Trophoblast cell (in vitro differentiated cells and primary cell): ENCODE measurements around the gene AHDC1.
A peak's percentile ranks its signal among the peaks of the same experiment; 100 is the strongest.

Experiments used
- DNase-seq, 2 donors: peaks; one replicate each; pipeline ENCODE4 v3.0.0-alpha.2; 2016
- H2AFZ ChIP-seq: 2 replicates; pipeline ENCODE4 v1.6.1; 2013; ENCODE audit warnings: low read length, moderate library complexity, mild to moderate bottlenecking; ENCODE audit not compliant: insufficient read depth, poor library complexity
- H2AK5ac ChIP-seq: 2 replicates; pipeline ENCODE4 v1.6.1; 2013; ENCODE audit warnings: mild to moderate bottlenecking, low read length
- H2BK120ac ChIP-seq: 2 replicates; pipeline ENCODE4 v1.6.1; 2013; ENCODE audit warnings: low read length, mild to moderate bottlenecking, moderate library complexity; ENCODE audit not compliant: insufficient read depth, poor library complexity
- H2BK12ac ChIP-seq: 2 replicates; pipeline ENCODE4 v1.6.1; 2013; ENCODE audit warnings: mild to moderate bottlenecking, low read length, moderate library complexity
- H2BK5ac ChIP-seq: 2 replicates; pipeline ENCODE4 v1.6.1; 2013; ENCODE audit warnings: low read length, low read depth, moderate library complexity, mild to moderate bottlenecking; ENCODE audit not compliant: poor library complexity
- H3K14ac ChIP-seq: 2 replicates; pipeline ENCODE4 v1.6.1; 2013; ENCODE audit warnings: mild to moderate bottlenecking, low read length
- H3K18ac ChIP-seq: 2 replicates; pipeline ENCODE4 v1.6.1; 2013; ENCODE audit warnings: mild to moderate bottlenecking, low read length
- H3K23ac ChIP-seq: 2 replicates; pipeline ENCODE4 v1.6.1; 2013; ENCODE audit warnings: low read length
- H3K27ac ChIP-seq: 2 replicates; pipeline ENCODE4 v1.5.1; 2013; ENCODE audit warnings: low read depth, mild to moderate bottlenecking, inconsistent platforms, low read length, moderate library complexity
- H3K27me3 ChIP-seq: 2 replicates; pipeline ENCODE4 v1.6.1; 2013; ENCODE audit warnings: inconsistent platforms, mild to moderate bottlenecking, low read length, moderate library complexity; ENCODE audit not compliant: insufficient read depth
- H3K36me3 ChIP-seq, 2 experiments: 1 replicate in 1 of 2; 2 replicates in 1 of 2; pipeline ENCODE4 v1.6.1; 2013; ENCODE audit warnings: low read length in 2 of 2, mild to moderate bottlenecking in 2 of 2, moderate library complexity in 1 of 2; ENCODE audit not compliant: insufficient read depth in 2 of 2, control insufficient read depth in 1 of 2
- H3K4ac ChIP-seq: 2 replicates; pipeline ENCODE4 v1.6.1; 2013; ENCODE audit warnings: low read depth, mild to moderate bottlenecking, low read length, moderate library complexity
- H3K4me1 ChIP-seq, 2 experiments: 1 replicate in 1 of 2; 2 replicates in 1 of 2; pipeline ENCODE4 v1.6.1; 2013; ENCODE audit warnings: low read length in 2 of 2, mild to moderate bottlenecking in 2 of 2, moderate library complexity in 1 of 2; ENCODE audit not compliant: insufficient read depth in 2 of 2, control insufficient read depth in 1 of 2
- H3K4me2 ChIP-seq: 2 replicates; pipeline ENCODE4 v1.6.1; 2013; ENCODE audit warnings: inconsistent platforms, mild to moderate bottlenecking, low read length, moderate library complexity
- H3K4me3 ChIP-seq: 2 replicates; pipeline ENCODE4 v1.5.1; 2013; ENCODE audit warnings: mild to moderate bottlenecking, low read depth, low read length, inconsistent platforms
- H3K79me1 ChIP-seq: one replicate; pipeline ENCODE4 v1.6.1; 2013; ENCODE audit warnings: low read length
- H3K79me2 ChIP-seq: 2 replicates; pipeline ENCODE4 v1.6.1; 2013; ENCODE audit warnings: low read length, mild to moderate bottlenecking; ENCODE audit not compliant: control insufficient read depth, insufficient read depth, poor library complexity
- H3K9ac ChIP-seq: 2 replicates; pipeline ENCODE4 v1.6.1; 2013; ENCODE audit warnings: mild to moderate bottlenecking, low read length
- H3K9me3 ChIP-seq: 2 replicates; pipeline ENCODE4 v1.6.1; 2013; ENCODE audit warnings: low read depth, mild to moderate bottlenecking, control low read depth, inconsistent platforms, low read length; ENCODE audit not compliant: insufficient read depth
- H4K12ac ChIP-seq: 2 replicates; pipeline ENCODE4 v1.6.1; 2013; ENCODE audit warnings: low read depth, mild to moderate bottlenecking, low read length, moderate library complexity
- H4K8ac ChIP-seq: 2 replicates; pipeline ENCODE4 v1.6.1; 2013; ENCODE audit warnings: low read depth, mild to moderate bottlenecking, low read length, moderate library complexity
- H4K91ac ChIP-seq: one replicate; pipeline ENCODE4 v1.6.1; 2013; ENCODE audit warnings: low read depth, mild to moderate bottlenecking, low read length, moderate library complexity
- WGBS: extraction: QIAGEN DNeasy Blood & Tissue Kit; methylation state at CpG from one replicate; pipeline ENCODE4 v1.1.7; 2013; ENCODE audit warnings: missing lambda C conversion rate; ENCODE audit not compliant: insufficient read length, insufficient coverage; ENCODE audit errors: extremely low coverage; 5-methylcytosine and 5-hydroxymethylcytosine counted together

The AHDC1 gene

GRCh38 chr1:27612718-27613117 lies 8.8 kb upstream of the AHDC1 start:
- H3K23ac ChIP-seq = no peak overlapping the region
- WGBS = no CpG with 5 or more reads among the region's 12 CpGs
- no peak overlapping the region for H2AFZ ChIP-seq
- H3K79me2 ChIP-seq = no peaks in the 10 kb centered on the region
- H2BK12ac ChIP-seq = no peak overlapping the region
- H3K79me1 ChIP-seq = peaks cover 2% of the 10 kb centered on the region
- H3K4me1 ChIP-seq = peaks cover 6 to 8% of the 10 kb centered on the region in 2 experiments
- no peak overlapping the region for H3K18ac ChIP-seq
- no peak overlapping the region for H2BK120ac ChIP-seq
- H3K9ac ChIP-seq = no peak overlapping the region
- no peaks in the 10 kb centered on the region for H3K36me3 ChIP-seq
- H4K12ac ChIP-seq = no peak overlapping the region
- no peak overlapping the region for H3K14ac ChIP-seq
- H4K91ac ChIP-seq = no peak overlapping the region
- H3K4me3 ChIP-seq = no peak overlapping the region
- H3K4me2 ChIP-seq = no peak overlapping the region
- no peak overlapping the region for H2BK5ac ChIP-seq
- peaks cover 5% of the 10 kb centered on the region for H3K9me3 ChIP-seq
- no peak overlapping the region for H3K4ac ChIP-seq
- H2AK5ac ChIP-seq = no peak overlapping the region
- no peak for DNase-seq
- no peaks in the 10 kb centered on the region for H3K27me3 ChIP-seq
- no peak overlapping the region for H3K27ac ChIP-seq
- no peak overlapping the region for H4K8ac ChIP-seq

DNA sequence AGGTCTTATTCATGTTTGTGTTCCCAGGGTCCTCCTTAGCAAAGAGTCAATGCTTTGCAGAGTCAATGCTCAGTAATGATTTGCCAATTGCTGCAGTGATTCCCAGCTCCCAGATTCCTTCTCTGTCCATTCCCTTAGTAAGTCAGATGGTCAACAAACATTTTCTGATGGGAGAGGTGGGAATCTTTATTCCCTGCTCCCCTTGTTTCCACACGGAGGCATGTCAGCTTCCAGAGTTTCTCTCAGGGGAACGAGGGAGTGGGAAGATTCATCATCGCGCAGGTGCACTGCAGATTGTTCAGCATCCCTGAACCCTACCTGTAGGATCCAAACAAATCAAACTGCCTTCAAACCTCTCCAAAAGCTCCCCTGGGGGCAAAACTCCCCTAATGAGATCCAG lies 7.5 kb upstream of the AHDC1 start:
- Histone ChIP-seq H2BK12ac (no peak overlapping the region), H4K12ac (no peak overlapping the region), H3K4ac (no peak overlapping the region), H3K27me3 (no peaks in the 10 kb centered on the region), H3K36me3 (no peaks in the 10 kb centered on the region), H3K9me3 (peaks cover 3% of the 10 kb centered on the region), H3K79me1 (peaks cover 9% of the 10 kb centered on the region), H2AFZ (no peak overlapping the region), H2BK120ac (no peak overlapping the region), H3K18ac (no peak overlapping the region), H3K4me3 (no peak overlapping the region), H3K14ac (no peak overlapping the region), H2BK5ac (no peak overlapping the region), H3K23ac (no peak overlapping the region), H3K27ac (no peak overlapping the region), H3K4me2 (no peak overlapping the region), H4K8ac (no peak overlapping the region), H3K4me1 (peaks cover 15 to 19% of the 10 kb centered on the region in 2 experiments), H3K9ac (no peak overlapping the region), H3K79me2 (no peaks in the 10 kb centered on the region), H4K91ac (no peak overlapping the region), H2AK5ac (no peak overlapping the region)
- no peak for DNase-seq
- no CpG with 5 or more reads among the region's 4 CpGs for WGBS

DNA sequence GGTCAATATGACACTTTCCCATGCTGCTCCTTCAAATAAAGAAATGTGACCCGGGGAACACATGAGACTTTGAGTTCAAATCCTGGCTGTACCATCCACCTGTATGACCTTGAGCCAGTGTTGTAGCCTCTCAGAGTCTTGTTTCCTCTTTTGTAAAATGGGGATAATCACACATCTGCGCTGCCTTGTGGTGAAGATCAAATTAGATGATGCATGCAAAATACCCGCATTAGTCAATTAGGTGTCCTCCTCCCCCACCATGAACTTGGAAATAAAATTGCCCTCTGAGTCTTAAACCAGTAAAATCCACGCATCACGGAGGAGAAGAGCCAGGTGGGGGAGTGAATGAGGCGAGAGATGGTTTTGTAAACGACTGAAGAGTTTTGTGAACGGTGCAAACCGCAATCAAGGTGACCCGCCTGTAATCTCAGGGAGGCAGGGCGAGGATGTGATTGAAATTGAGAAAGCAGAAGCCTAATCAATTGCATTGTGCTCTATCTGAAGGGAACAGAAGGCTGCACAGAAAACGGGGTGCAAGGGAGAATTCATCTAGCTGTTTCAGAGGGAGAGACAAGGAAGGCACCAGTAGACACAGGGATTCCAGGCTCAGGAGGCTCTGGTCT lies 5.8 kb upstream of the AHDC1 start:
- no peak overlapping the region for H3K27ac ChIP-seq
- no peaks in the 10 kb centered on the region for H3K79me2 ChIP-seq
- no peak overlapping the region for H2AK5ac ChIP-seq
- H3K14ac ChIP-seq = no peak overlapping the region
- no peak overlapping the region for H4K91ac ChIP-seq
- WGBS = no CpG with 5 or more reads among the region's 12 CpGs
- peaks cover 19% of the 10 kb centered on the region for H3K79me1 ChIP-seq
- H2BK12ac ChIP-seq = no peak overlapping the region
- no peaks in the 10 kb centered on the region for H3K36me3 ChIP-seq
- H3K18ac ChIP-seq = no peak overlapping the region
- no peak overlapping the region for H3K4me3 ChIP-seq
- DNase-seq = no peak
- H3K4me2 ChIP-seq = no peak overlapping the region
- no peaks in the 10 kb centered on the region for H3K27me3 ChIP-seq
- H3K9me3 ChIP-seq = peaks cover 3% of the 10 kb centered on the region
- no peak overlapping the region for H2BK120ac ChIP-seq
- H4K8ac ChIP-seq = no peak overlapping the region
- no peak overlapping the region for H2BK5ac ChIP-seq
- H3K23ac ChIP-seq = no peak overlapping the region
- H3K4ac ChIP-seq = no peak overlapping the region
- peaks cover 28% of the 10 kb centered on the region in 2 experiments for H3K4me1 ChIP-seq
- H2AFZ ChIP-seq = no peak overlapping the region
- no peak overlapping the region for H4K12ac ChIP-seq
- no peak overlapping the region for H3K9ac ChIP-seq

DNA sequence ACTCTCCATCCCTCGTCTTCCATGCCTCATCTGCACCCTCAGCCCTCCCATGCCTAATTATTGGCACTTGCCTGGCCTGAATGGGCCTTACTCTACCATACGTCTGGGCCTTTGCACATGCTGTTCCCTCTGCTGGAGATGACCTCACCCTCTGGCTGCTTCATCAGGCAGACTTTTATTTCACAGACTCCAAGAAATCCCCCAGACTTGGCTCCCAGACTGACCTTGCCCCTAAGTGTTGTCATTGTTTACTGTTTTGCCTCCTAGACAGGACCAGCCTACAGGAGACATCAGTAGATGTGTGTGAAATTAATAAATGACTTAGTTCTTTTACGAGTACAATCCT lies 5.2 kb upstream of the AHDC1 start:
- Histone ChIP-seq H3K14ac (no peak overlapping the region), H4K12ac (no peak overlapping the region), H4K91ac (no peak overlapping the region), H3K79me1 (peaks cover 21% of the 10 kb centered on the region), H2AFZ (no peak overlapping the region), H3K4me3 (no peak overlapping the region), H3K18ac (no peak overlapping the region), H3K9ac (no peak overlapping the region), H3K36me3 (no peaks in the 10 kb centered on the region), H3K4me2 (no peak overlapping the region), H3K4me1 (peaks cover 30% of the 10 kb centered on the region in 2 experiments), H3K27ac (no peak overlapping the region), H3K4ac (no peak overlapping the region), H3K23ac (no peak overlapping the region), H3K79me2 (no peaks in the 10 kb centered on the region), H2BK120ac (no peak overlapping the region), H2BK12ac (peak overlapping the region; percentile 32), H2AK5ac (peak overlapping the region; percentile 32), H2BK5ac (no peak overlapping the region), H3K9me3 (peaks cover 2% of the 10 kb centered on the region), H4K8ac (no peak overlapping the region), H3K27me3 (no peaks in the 10 kb centered on the region)
- DNase-seq = no peak
- WGBS = no CpG with 5 or more reads among the region's 3 CpGs
